Hepatocyte (in vitro differentiated cells): Measurements from ENCODE around the gene SH3BP4. TPM values are rescaled to one million over a fixed set of nuclear protein-coding genes. Genes with fewer than 3 reads are reported as not detected.

Source experiments
- DNase-seq: peaks from one replicate; pipeline ENCODE4 v3.0.0-alpha.2; 2016; ENCODE audit warnings: low spot score
- H2AFZ ChIP-seq: fragments of 200-600 bp; sonication (generic); 2 replicates; pipeline ENCODE4 v1.6.0; 2016; ENCODE audit warnings: antibody characterized with exemption, mild to moderate bottlenecking
- H3K27ac ChIP-seq: fragments of 200-600 bp; sonication (generic); 2 replicates; pipeline ENCODE4 v1.5.1; 2016; ENCODE audit warnings: mild to moderate bottlenecking
- H3K27me3 ChIP-seq: fragments of 200-600 bp; sonication (generic); 2 replicates; pipeline ENCODE4 v1.6.1; 2016
- H3K36me3 ChIP-seq: fragments of 200-600 bp; sonication (generic); replicated peaks from 2 replicates; pipeline ENCODE4 v1.5.1; 2016; ENCODE audit warnings: low read depth; ENCODE audit not compliant: insufficient read depth
- H3K4me1 ChIP-seq: fragments of 200-600 bp; sonication (generic); 2 replicates; pipeline ENCODE4 v1.5.1; 2016; ENCODE audit warnings: mild to moderate bottlenecking, moderate library complexity; ENCODE audit not compliant: insufficient read depth
- H3K4me2 ChIP-seq: fragments of 200-600 bp; sonication (generic); 2 replicates; pipeline ENCODE4 v1.6.0; 2016
- H3K4me3 ChIP-seq: fragments of 200-600 bp; sonication (generic); 2 replicates; pipeline ENCODE4 v1.5.1; 2016; ENCODE audit warnings: mild to moderate bottlenecking
- H3K79me2 ChIP-seq: fragments of 200-600 bp; sonication (generic); 2 replicates; pipeline ENCODE4 v1.6.0; 2017; ENCODE audit warnings: mild to moderate bottlenecking
- H3K9me2 ChIP-seq: fragments of 200-600 bp; sonication (generic); replicated peaks from 2 replicates; pipeline ENCODE4 v1.6.0; 2017; ENCODE audit warnings: mild to moderate bottlenecking; ENCODE audit not compliant: insufficient read depth
- H3K9me3 ChIP-seq: fragments of 200-600 bp; sonication (generic); 2 replicates; pipeline ENCODE4 v1.5.1; 2016; ENCODE audit warnings: low read depth, mild to moderate bottlenecking
- H4K20me1 ChIP-seq: fragments of 200-600 bp; sonication (generic); 2 replicates; pipeline ENCODE4 v1.6.0; 2016; ENCODE audit warnings: mild to moderate bottlenecking; ENCODE audit not compliant: insufficient read depth, poor library complexity, severe bottlenecking
- EZH2 ChIP-seq: fragments of 200-600 bp; sonication (generic); IDR thresholded peaks from 2 replicates; pipeline ENCODE4 v1.6.1; 2016; ENCODE audit warnings: antibody characterized with exemption, mild to moderate bottlenecking, borderline replicate concordance
- EZH2phosphoT487 ChIP-seq: fragments of 200-600 bp; sonication (generic); IDR thresholded peaks from one replicate; pipeline ENCODE4 v1.6.1; 2018; ENCODE audit warnings: antibody characterized with exemption, mild to moderate bottlenecking, low read depth, moderate library complexity; ENCODE audit not compliant: unreplicated experiment, severe bottlenecking
- WGBS: methylation state at CpG from one replicate; pipeline ENCODE4 v1.1.6; 2016; ENCODE audit warnings: low lambda C conversion rate; ENCODE audit errors: missing lambda C conversion rate; 5-methylcytosine and 5-hydroxymethylcytosine counted together
- polyA plus RNA-seq: library from polyadenylated mRNA; unstranded; fragments of >200 nt; fragmentation: Nextera tagmentation; extraction: Ambion mirVana; gene quantifications from 2 replicates; pipeline ENCODE4 v1.2.1, GENCODE V29; 2016
- total RNA-seq: library from RNA; depleted of rRNA; stranded (reverse); fragments of >200 nt; gene quantifications from 2 replicates; pipeline ENCODE4 v1.2.3, GENCODE V29; 2014
- TF ChIP-seq, protein P1 (sequence below): fragments of 200-600 bp; sonication (generic); IDR thresholded peaks from 2 replicates; pipeline ENCODE4 v1.5.1; 2016; ENCODE audit warnings: antibody characterized with exemption, mild to moderate bottlenecking; ENCODE audit not compliant: poor library complexity

The SH3BP4 gene
- total and polyA plus RNA-seq, 2 experiments from 2014 or later = 23.3 to 32.0 TPM

GRCh38 chr2:235026649-235027557 lies 75.1 kb downstream of the SH3BP4 start:
- DNase-seq = no peak
- Histone ChIP-seq H3K27ac (peak overlapping the region; percentile 66), H3K4me2 (no peak overlapping the region), H3K79me2 (peaks cover 97% of the 10 kb centered on the region), H3K9me2 (no peaks in the 10 kb centered on the region), H3K36me3 (no peaks in the 10 kb centered on the region), H3K4me1 (peaks cover 29% of the 10 kb centered on the region), H3K27me3 (no peaks in the 10 kb centered on the region), H4K20me1 (peaks cover 19% of the 10 kb centered on the region), H3K9me3 (no peaks in the 10 kb centered on the region), H3K4me3 (no peak overlapping the region), H2AFZ (no peak overlapping the region)
- WGBS = 88% methylated on average over 32 of the region's 33 CpGs
- TF ChIP-seq EZH2 (no peak), EZH2phosphoT487 (no peak)
- TF ChIP-seq, protein P1, sequence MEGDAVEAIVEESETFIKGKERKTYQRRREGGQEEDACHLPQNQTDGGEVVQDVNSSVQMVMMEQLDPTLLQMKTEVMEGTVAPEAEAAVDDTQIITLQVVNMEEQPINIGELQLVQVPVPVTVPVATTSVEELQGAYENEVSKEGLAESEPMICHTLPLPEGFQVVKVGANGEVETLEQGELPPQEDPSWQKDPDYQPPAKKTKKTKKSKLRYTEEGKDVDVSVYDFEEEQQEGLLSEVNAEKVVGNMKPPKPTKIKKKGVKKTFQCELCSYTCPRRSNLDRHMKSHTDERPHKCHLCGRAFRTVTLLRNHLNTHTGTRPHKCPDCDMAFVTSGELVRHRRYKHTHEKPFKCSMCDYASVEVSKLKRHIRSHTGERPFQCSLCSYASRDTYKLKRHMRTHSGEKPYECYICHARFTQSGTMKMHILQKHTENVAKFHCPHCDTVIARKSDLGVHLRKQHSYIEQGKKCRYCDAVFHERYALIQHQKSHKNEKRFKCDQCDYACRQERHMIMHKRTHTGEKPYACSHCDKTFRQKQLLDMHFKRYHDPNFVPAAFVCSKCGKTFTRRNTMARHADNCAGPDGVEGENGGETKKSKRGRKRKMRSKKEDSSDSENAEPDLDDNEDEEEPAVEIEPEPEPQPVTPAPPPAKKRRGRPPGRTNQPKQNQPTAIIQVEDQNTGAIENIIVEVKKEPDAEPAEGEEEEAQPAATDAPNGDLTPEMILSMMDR = no peak

- H3K36me3 ChIP-seq = no peaks in the 10 kb centered on the region
- H3K27ac ChIP-seq = no peak overlapping the region
- H3K4me3 ChIP-seq = no peak overlapping the region
- DNase-seq = no peak
- H3K27me3 ChIP-seq = no peaks in the 10 kb centered on the region
- TF ChIP-seq, protein P1 = no peak
- no peak for TF ChIP-seq EZH2
- no peak for TF ChIP-seq EZH2phosphoT487
- no peak overlapping the region for H2AFZ ChIP-seq
- no peaks in the 10 kb centered on the region for H3K9me3 ChIP-seq
- no peaks in the 10 kb centered on the region for H3K9me2 ChIP-seq
- H3K4me2 ChIP-seq = no peak overlapping the region
- H3K4me1 ChIP-seq = peaks cover 29% of the 10 kb centered on the region
- 92% methylated on average over 21 of the region's 21 CpGs for WGBS
- peaks cover 97% of the 10 kb centered on the region for H3K79me2 ChIP-seq
- peaks cover 19% of the 10 kb centered on the region for H4K20me1 ChIP-seq
These were observed 75.9 kb downstream of the SH3BP4 start for GRCh38 chr2:235027558-235028214.

- H3K79me2 ChIP-seq = peaks cover 90% of the 10 kb centered on the region
- no peaks in the 10 kb centered on the region for H3K27me3 ChIP-seq
- H3K4me3 ChIP-seq = no peak overlapping the region
- no peaks in the 10 kb centered on the region for H3K9me3 ChIP-seq
- 70% methylated on average over 4 of the region's 4 CpGs for WGBS
- TF ChIP-seq EZH2 (no peak), EZH2phosphoT487 (no peak)
- TF ChIP-seq, protein P1 = no peak
- no peaks in the 10 kb centered on the region for H3K9me2 ChIP-seq
- H3K4me1 ChIP-seq = peaks cover 27% of the 10 kb centered on the region
- no peaks in the 10 kb centered on the region for H3K36me3 ChIP-seq
- H4K20me1 ChIP-seq = peaks cover 20% of the 10 kb centered on the region
- H2AFZ ChIP-seq = no peak overlapping the region
- DNase-seq = no peak
- no peak overlapping the region for H3K27ac ChIP-seq
- no peak overlapping the region for H3K4me2 ChIP-seq
These were observed 76.8 kb downstream of the SH3BP4 start for GRCh38 chr2:235028646-235029045.
